ENCODE results near the gene MUCL1.

Gene MUCL1

DNA sequence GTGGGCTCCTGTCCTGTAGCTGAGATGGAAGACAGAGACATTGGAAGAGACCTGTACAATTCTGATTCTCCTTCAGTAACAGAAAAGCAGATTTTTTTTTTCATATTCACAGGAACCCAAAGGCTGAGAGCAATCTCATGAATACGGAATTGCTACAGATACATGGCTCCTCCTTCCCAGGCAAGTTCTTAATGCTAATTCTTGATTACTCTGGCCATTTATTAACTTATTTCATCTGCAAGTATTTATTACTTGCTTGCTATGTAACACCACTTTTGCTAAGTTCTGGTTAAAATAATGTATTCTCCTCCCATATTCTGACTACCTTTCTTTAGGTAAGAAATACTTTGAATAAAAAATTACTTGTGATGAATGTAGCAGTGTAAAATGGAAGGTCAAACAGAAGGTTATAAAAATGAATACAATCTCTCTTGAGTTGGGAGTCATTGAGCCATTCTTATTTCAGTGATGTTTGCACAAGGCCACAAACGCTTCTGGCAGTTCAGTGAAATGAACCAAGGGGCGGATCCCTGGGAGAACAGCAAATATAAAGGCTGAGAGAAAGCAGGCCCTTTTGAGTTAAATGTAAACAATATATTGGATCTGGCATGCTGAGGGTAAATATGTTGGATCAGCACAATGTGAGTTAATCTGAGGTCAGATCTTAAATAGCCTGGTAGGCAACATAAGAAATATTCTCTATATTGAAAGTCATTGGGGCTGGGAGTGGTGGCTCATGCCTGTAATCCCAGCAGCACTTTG is 37.6 kb downstream of the MUCL1 start:
- Histone ChIP-seq H3K27ac (no peak overlapping the region), H3K4me3 (ENCODE audit: low read depth, low read length) (no peak overlapping the region), H3K27me3 (replicated peaks) (no peaks in the 10 kb centered on the region), H3K36me3 (replicated peaks) (no peaks in the 10 kb centered on the region)
- in situ Hi-C loops (cut with HindIII; ENCODE audit: low pct_ligation_motif_present, low sequenced_read_pairs) = no loop called here
- DNase-seq = peak; percentile 28
- TF ChIP-seq, protein P1, sequence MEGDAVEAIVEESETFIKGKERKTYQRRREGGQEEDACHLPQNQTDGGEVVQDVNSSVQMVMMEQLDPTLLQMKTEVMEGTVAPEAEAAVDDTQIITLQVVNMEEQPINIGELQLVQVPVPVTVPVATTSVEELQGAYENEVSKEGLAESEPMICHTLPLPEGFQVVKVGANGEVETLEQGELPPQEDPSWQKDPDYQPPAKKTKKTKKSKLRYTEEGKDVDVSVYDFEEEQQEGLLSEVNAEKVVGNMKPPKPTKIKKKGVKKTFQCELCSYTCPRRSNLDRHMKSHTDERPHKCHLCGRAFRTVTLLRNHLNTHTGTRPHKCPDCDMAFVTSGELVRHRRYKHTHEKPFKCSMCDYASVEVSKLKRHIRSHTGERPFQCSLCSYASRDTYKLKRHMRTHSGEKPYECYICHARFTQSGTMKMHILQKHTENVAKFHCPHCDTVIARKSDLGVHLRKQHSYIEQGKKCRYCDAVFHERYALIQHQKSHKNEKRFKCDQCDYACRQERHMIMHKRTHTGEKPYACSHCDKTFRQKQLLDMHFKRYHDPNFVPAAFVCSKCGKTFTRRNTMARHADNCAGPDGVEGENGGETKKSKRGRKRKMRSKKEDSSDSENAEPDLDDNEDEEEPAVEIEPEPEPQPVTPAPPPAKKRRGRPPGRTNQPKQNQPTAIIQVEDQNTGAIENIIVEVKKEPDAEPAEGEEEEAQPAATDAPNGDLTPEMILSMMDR (IDR thresholded peaks at IDR 0.05; ENCODE audit: low read depth, low read length, missing control alignments) = no peak
